ENCODE results near the gene TCF15.

Gene TCF15

DNA sequence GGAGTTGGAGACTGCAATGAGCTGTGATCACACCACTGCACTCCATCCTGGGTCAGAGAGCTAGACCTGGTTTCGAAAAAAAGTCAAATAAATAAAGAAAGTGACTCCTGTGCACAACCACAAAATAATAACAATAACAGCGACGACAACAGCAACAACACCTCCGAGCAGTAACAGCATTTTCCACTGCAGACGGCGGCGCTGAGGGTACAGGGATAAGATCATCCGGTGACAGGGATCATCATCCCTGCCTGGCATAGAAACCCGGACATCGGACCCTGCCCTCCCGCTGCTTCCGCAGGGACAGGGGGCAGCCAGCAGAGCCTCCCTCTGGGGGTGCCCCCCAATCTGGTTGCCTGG lies 31.4 kb upstream of the TCF15 start:
- no peak for DNase-seq

DNA sequence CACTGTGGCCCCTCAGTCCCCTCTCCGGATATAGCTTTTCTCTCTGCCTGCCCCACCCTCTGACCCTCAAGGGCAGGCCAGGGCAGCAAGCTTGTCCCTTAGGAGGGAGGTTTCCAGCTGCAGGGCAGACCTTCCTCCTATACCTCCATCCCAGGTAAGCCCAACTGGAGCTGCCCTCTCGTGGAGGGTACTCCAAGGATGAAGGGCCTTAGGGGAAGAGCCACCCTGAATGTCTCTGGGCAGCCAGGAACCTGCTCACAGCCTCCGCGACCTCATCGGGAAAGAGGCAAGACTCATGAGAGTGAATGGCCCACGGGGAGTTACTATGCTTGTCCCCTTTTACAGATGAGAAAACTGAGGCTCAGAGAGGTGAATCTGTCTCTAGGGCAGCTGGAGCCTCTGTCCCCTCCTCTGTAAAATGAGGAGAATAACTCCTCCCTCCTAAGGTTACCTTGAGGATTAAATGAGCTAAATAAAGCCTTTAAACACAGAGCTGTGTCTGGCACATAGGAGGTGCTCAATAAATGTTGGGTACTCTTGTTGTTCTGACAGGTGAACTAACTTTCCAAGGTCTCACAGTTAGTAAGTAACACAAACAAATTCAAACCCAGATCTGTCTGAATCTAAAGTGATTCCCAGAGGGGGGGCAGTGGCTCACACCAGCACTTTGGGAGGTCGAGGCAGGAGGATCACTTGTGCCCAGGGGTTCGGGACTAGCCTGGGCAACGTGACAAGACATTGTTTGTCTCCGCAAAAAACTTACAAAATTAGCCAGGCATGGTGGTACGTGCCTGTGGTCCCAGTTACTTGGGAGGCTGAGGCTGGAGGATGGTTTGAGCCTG lies 30.8 kb upstream of the TCF15 start:
- DNase-seq: no peak

DNA sequence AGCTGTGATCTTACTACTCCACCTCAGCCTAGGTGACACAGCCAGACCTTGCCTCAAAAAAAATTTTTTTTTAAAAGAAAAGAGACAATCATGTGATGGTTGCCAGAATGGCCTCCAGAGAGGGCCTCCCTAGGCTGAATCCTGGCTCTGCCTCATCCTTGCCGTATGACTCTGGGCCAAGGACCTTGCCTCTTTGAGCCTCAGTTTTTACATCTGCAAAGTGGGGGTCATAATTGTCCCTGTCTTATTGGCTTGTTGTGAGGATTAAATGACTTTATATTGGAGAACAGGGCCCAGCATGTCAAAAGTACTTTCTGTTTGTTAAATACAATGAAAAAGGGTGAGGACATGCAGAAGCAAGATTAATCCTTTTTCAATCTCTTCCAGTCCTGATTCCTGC lies 28.5 kb upstream of the TCF15 start:
- no peak for DNase-seq

DNA sequence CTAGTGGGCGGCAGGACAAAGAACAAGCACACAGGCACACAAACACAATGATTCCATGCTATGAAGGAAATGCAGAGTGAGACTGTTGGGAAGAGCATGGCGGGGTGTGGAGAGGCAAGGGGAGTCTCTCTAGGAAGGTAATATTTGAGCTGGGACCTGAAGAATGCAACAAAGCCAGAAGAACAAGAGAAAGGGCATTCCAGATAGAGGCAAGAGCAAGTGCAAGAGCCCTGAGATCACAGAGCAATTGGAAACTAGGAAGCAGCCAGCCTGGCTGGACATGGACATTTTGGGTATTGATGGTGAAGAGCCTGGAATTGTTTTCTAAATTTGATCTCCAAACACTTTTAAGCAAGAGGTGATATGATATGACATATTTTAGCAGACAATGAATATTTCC lies 27.4 kb upstream of the TCF15 start:
- no peak for DNase-seq

DNA sequence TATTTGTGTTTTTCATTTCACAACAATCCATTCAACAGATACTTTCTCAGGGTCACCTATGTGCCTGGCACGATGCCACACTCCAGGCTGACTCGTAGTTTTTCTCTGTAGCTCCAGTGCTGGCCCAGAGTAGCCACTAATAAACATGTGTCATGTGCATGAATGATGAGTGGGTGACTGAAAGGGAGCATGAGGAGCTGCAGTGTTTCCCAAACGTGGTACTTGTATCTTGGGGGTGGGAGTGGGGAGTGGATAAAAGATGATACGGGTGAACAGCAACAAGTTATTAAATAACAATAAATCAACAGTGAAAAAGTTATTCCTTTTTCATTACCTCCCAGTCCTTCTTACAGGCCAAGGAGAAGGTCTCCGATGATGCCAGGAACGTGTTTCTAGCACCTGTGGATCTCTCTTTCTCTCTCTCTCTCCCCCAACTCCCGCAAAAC lies 25.8 kb upstream of the TCF15 start:
- DNase-seq: no peak

DNA sequence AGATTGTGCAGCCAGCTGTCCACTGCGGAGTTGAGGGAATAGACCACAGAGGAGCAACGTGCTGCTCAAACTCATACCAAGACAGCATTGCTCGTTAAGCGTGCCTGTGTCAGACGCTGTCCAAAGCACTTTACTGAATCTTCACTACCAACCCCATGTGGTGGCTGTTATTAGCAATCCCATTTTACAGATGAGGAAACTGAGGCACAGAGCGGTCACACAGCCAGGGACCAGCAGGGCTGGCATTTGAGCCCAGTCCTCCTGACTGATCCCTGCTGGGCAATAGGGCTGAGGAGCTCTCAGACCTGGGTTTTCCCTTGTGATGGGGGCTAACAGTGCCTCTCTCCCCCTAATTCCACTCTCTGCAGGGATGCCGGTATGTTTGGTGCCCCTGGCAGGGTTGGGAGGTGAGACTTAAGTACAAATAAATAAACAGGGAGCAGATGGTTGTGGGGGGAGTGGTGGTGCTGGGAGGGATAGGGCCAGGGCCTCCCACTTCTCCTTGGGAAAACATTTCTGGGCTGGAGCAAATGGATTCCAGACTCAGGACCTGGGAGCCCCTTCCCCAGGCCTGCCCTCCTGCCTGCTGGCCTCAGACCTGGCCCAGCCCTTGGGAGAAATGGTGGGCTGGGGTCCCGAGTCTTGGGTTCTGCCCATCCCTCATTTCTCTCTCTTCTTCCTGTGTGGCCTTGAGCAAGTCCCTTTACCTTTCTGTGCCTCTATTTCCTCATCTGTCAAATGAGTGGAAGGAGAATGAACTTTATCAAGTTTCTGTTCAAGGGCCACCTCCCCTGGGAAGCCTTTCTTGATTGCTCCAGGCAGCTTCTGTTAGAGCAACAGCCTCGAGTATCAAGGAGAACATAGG lies 25.2 kb upstream of the TCF15 start:
- no peak for DNase-seq

DNA sequence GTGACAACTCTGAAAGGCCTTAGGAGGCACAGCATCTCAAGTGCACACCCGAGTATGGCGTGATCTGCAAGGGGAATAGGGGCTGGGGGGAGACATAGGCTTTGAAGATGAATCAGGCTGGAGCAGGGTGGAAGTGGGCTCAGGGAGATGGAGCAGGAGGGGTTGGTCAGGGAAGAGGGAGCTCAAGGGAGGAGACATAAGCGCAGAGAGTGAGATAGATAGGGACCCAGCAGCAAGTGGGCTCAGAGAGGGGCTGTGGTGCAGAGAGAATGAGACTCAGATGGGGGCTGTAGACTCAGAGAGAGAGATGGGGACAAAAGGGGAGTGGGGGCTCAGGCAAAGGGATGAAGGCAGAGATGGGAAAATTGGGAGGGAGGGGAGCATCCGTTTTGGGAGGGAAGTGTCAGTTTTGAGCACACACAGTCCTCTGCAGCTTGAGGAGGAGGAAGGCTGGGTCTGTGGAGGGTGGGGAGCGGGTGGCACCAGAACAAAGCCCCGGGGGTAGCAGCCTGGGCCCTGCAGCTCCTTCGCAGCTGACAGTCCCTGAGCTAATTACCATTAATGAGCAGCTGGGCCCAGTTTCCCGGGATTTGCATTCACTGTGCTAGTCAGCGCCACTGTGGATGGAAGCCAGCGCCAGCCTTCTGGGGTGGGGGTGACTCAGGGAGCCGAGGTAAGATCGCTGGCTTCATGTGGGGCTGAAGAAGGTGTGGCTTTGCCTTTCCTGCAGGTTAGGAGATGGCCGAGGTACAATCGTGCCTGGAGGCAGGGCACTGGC lies 24.2 kb upstream of the TCF15 start:
- no peak for DNase-seq

DNA sequence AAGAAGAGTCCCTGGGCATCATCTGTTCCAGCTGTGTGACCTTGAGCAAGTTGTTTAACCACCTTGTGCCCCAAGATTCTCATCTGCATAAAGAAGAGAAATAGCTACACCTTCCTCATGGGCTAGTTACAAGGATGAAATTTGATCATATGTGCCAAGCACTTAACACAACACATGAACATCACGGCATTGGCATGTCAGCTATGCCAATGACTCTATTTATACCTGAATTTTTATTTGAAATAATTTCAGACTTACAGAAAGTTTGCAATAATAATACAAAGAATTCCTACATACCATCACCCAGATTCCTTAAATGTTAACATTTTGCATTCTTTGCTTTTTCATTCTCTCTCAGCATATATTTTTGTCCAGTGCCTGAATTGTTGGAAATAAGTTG lies 21.0 kb upstream of the TCF15 start:
- no peak for DNase-seq

DNA sequence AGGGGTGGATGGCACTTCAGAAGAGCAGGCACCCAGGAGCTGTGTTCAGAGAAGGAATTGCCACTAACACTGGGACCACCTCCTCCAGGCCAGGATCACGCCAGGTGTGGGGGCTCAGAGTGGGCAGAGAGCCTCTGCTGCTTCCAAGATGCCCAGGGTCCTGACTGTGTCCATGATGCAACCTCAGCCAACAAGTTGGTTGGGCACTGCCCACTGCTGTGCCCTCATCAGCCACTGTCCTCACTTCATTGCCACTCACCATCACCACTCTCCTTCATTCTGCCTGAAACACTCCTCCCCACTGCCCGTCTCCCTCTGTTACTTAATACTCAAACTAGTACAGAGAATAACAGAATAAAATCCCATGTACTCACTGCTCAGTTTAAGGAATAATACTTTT lies 16.5 kb upstream of the TCF15 start:
- DNase-seq: no peak

DNA sequence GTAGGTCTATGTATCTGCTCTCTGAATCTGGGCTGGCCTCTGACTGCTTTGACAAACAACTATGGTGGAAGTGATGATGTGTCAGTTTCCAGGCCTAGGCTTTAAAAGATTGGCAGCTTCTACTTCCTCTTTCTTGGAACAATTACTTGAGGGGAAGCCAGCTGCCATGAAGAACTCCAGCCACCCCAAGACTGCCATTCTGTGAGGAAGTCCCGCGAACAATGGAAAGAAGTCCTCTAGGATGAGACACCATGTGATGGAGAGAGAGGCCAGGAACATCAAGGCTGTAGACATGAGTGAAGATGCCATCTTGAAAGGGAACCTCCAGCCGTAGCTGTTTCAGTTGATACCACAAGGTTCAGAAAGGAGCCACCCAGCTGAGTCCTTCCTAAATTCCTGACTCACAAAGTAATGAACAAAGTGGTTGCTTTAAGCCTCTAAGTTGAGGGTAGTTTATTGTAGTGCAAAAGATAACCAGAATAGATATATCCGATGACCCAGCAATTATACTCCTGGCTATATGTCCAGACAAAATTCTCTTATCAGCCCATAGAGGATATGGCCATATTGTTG lies 15.3 kb upstream of the TCF15 start:
- DNase-seq: no peak

DNA sequence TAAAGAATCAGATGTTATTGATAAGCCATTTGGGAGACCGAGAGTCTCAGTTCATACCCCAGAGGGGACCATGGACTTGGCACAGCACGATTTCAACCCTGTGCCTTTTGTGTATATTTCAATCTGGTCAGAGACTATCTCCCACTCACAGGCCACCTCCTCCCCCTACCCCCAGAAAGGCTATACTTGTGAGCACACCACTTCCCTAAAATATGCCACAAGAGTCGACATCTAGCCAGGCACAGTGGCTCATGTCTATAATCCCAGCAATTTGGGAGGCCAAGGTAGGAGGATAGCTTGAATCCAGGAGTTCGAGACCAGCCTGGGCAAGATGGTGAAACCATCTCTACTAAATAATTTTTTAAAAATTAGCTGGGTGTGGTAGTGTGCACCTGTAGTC lies 13.6 kb upstream of the TCF15 start:
- no peak for DNase-seq

DNA sequence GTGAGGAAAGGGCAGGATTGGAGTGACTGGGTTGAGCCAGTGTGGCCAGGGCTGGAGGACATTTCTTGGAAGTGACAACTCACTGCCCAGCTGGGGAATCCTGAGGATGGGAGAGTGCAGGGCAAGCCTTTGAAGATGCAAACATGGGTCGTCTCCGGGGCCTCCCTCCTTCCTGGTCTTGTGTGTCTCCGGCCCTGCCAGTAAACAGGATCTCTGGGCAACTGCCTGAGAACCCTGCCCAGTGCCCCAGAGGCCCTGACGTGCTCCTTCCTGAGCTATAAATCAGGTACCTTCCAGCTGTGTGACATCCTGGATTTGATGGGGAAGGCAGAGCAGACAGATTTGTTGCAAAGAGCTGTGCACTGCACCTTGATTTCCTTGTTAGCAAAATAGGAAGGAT lies 12.9 kb upstream of the TCF15 start:
- DNase-seq: no peak

DNA sequence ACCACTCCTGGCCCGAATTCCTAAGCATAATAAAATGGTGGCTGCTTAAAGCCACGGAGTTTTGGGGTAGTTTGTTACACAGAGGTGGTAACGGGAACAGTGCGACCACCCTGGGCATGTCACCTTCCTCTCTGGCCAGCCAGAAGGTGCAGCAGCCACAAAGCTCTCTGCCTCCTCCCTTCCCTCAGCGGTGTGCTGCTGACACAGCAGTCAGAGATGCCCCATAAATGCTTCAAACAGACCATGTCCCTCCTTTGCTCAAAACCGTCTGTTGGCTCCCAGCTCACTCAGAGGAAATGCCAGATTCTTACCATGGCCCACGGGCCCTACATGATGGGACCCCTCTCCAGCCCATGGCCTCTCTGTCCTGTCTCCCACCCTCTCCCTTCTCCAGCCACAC lies 12.1 kb upstream of the TCF15 start:
- no peak for DNase-seq

DNA sequence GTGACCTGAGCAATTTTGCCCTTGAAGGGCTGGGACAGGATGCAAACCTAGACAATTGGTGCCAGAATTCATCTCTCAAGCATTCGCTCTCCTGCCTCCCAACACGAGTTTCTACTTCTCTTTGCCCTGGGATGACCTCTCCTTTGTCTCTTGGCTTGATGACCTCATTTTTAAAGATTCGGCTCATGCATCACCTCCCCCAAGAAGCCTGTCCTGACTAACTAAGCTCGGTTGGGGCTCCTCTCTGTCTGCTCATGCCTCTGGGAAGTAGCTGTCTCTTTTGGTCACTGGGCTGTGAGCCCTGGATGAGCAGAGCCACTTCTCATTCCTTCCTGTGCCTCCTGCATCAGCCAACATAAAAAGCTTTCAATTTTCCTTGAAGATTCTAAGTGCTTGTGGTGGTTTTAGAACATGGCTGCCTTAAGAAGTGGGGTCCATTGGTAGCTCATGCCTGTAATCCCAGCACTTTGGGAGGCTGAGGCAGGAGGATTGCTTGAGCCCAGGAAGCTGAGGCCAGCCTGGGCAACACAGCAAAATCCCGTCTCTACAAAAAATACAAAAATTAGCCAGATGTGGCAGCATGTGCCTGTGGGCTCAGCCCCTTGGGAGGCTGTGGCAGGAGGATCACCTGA lies 11.1 kb upstream of the TCF15 start:
- DNase-seq: no peak

DNA sequence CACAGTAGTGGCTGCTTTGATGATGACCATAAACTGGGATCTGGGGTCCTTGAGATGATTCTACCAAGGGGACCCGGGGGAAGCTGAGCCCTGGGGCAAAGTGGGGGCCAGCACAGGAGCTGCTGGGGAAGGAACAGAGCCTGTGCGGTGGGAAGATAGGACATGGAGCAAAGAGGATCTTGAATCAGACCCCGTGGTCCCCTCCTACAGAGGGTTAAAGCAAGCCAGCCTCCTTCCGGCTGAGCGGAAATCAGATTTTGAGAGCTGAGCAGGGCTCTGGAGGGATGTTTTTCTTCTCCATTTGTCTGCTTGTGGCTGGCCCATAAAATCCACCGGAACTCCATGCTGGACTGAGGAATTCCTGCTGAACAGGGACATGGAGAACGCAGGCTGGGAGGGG lies 10.1 kb upstream of the TCF15 start:
- no peak for DNase-seq

DNA sequence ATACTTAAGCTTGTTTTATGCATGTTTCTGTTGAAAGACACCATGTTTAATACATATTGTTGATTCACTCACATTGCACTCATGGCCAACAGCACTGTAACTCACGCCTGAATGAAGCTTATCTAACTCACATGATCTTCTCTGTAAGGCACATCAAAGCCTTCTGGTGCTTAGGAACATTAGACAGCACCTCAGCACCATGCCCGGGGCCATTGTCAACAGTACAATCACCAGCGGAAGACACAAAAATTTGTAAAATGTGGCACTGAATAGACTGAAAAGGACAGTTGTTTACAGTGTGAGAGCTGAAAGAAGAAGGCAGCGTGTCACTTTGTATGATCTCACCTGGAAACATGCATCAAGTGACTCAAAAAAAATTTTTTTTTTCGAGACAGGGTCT lies 8.9 kb upstream of the TCF15 start:
- no peak for DNase-seq

DNA sequence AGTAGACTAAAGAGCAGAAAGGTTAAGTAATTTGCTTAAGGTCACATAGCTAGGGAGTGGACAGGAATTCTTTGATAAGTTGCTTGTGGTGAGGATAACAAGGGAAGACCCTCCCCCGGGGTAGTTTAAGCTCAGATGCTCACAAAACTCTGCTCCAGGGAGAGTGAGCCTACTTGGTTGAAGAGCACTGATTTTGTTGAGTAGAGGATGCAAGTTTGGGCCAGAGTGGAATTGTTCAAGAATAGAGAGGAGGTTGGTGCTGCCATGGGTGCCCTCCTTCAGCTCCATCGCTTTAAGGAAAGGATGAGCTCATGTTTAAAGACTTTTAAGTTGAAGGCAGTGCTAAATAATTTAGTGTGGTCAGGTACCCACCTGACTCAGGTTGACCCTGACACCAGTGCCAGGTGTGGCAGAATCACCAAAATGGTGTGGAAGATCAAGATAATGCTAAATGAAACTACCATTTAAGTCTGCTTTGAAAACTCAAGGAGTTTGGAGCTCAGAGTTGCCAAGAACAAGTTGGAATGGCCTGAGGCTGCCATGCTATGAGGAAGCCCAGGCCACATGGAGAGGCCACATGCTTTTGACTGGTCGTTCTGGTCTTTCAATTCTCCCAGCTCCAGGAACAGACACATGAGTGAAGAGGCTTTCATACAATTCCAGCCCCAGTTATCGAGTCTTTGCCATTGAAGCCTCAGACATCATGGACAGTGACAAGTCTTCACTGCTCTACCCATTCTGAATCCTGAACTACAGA lies 8.0 kb upstream of the TCF15 start:
- DNase-seq: no peak

DNA sequence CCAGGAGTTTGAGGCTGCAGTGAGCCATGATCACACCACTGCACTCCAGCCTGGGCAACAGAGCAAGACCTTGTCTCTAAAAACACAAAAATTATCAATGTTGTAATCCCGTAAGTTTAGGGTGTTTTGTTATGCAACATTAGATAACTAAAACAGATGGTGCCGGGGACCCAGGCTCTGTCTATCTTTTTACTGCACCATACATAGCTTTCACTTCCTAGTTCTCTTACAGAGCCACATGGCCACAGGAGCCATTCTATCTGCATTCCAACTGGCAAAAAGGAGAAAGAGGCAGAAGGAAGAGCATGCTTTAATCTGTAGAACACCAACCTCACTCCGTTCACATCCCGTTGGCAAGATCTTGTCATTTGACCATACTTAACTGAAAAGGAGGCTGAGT lies 5.4 kb upstream of the TCF15 start:
- no peak for DNase-seq

DNA sequence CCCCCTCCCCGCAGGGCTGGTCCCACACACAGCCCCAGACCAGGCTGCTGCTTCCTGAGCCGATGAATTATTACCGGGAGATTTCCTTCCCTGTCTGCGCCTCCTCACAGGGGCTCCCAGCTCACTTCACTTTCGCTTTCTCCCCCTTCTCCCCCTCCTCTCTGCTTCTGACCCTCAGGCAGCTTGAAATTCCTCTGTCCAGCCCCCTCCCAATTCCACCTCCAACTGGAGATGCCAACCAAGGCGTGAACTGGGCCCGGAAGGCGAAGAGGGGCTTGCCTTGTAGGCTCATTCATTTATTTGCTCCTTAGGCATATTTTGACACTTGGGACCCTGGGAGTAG lies 1.7 kb upstream of the TCF15 start:
- DNase-seq: no peak

DNA sequence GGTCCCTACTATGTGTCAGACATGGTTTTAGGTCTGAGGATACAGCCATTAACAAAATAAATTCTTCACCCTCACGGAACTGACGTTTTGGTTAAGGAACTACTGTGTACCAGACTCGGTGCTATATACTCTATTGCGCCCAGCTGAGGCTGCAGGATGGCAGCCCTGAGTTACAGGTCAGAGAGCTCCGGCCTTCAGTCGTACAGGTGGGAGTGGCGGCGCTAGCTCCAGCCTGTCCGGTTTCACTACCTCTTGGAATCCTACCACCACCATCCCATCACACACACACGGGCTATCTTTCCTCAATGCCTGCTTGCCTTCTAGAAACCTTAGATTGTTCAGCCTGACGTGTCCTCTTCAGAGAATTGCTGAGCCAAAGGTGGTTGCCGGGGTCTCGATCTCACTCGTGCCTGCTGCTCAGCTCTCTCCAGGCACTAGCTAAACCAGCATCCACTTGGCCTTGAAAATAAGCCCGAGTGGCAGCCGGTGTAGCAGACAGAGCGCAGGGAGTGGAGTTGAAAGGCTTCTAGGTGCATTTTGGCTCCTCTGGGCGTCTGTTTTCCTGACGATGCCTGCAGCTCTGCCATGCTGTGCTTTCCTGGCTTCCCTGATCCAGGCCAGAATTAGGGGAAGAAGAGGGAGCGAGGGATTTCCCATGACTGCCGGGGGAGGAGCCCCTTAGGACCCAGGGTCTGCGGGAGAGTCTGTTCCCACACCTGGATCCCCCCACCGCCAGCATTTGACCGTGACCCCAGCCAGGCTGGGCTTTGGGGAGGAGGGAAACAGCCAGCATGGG lies 1.1 kb upstream of the TCF15 start:
- DNase-seq: no peak

DNA sequence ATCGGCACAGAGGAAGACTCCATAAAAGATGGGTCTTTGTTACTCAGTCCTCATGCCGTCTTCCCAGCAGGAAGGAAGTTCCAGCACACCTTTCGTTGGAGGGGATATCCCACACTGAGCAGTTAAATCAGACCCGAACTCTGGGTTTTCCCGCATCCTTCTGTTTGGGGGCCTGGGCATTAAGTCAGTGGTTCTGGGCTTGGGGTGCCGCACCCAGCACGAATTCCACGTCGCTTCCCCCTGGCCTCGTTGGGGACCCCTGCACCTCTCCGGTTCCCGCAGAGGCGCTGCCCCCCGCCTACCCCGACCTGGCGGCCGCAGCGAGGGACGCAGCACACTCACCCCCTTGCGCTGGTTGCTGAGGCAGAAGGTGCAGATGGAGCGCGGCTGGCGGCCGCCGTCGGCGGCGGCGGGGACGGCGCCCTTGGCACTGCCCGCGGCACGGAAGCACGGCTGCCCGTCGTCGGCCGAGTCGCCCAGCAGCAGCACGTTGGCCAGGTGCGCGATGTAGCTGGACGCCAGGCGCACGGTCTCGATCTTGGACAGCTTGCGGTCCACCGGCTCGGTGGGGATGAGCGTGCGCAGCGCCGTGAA lies 641 bp downstream of the TCF15 start:
- DNase-seq: no peak

Data from NK-92 treated with Interleukin-12 subunit alpha and Interleukin-12 subunit beta, amount 100 ng/mL, for 24 hours (cell line).